HG02885 (cell line): ENCODE data around the gene FAM20B.
"Not testable (repeated sequence)": the region's sequence is repeated elsewhere in the genome, so short reads cannot be mapped to it uniquely, and the experiment has no call there.

Source experiments
- ATAC-seq: cut with Tn5 transposase; IDR thresholded peaks from one replicate; pipeline ENCODE4 v1.9.1; 2021; ENCODE audit warnings: mild to moderate bottlenecking; ENCODE audit not compliant: unreplicated experiment, poor library complexity

Gene FAM20B

GRCh38 chr1:179025125-179025974 is at the start of gene FAM20B:
TSS of gene FAM20B (plus strand) at chr1:179025894. CDS start at chr1:179043848, 17,954 bp downstream.
- peak; percentile 83 for ATAC-seq

- no peak for ATAC-seq
Measured at GRCh38 chr1:178976541-178976940, 49.2 kb upstream of the FAM20B start.

- ATAC-seq, result no peak
Measured at GRCh38 chr1:178986204-178986603, 39.5 kb upstream of the FAM20B start.

GRCh38 chr1:178988198-178988597 is 37.5 kb upstream of the FAM20B start:
- ATAC-seq, result not testable (repeated sequence)

- ATAC-seq, result no peak
Measured at GRCh38 chr1:178993559-178993958, 32.1 kb upstream of the FAM20B start.

GRCh38 chr1:178997428-178997827 is 28.3 kb upstream of the FAM20B start:
- ATAC-seq, result no peak

GRCh38 chr1:178998295-178998694 is 27.4 kb upstream of the FAM20B start:
- no peak for ATAC-seq

- ATAC-seq, result no peak
Measured at GRCh38 chr1:178999061-178999460, 26.6 kb upstream of the FAM20B start.

- ATAC-seq, result no peak
Measured at GRCh38 chr1:179001451-179001850, 24.2 kb upstream of the FAM20B start.

- ATAC-seq, result not testable (repeated sequence)
Measured at GRCh38 chr1:179002064-179002463, 23.6 kb upstream of the FAM20B start.

GRCh38 chr1:179002552-179003345 is 22.9 kb upstream of the FAM20B start:
- peak; percentile 78 for ATAC-seq

- ATAC-seq, result no peak
Measured at GRCh38 chr1:179003512-179004066, 22.1 kb upstream of the FAM20B start.

GRCh38 chr1:179007233-179007632 is 18.5 kb upstream of the FAM20B start:
- ATAC-seq, result no peak

GRCh38 chr1:179010671-179011070 is 15.0 kb upstream of the FAM20B start:
- no peak for ATAC-seq

GRCh38 chr1:179012038-179012437 is 13.7 kb upstream of the FAM20B start:
- ATAC-seq, result no peak

GRCh38 chr1:179014123-179014522 is 11.6 kb upstream of the FAM20B start:
- ATAC-seq, result no peak

GRCh38 chr1:179015396-179015795 is 10.3 kb upstream of the FAM20B start:
- no peak for ATAC-seq

GRCh38 chr1:179016706-179017382 is 8.8 kb upstream of the FAM20B start:
- ATAC-seq, result no peak

GRCh38 chr1:179017383-179018326 is 8.0 kb upstream of the FAM20B start:
- ATAC-seq, result no peak
